Medulla oblongata (tissue), 1 donor: ENCODE data around the gene VIT.

Experiments used
- DNase-seq: peaks from one replicate; pipeline ENCODE4 v3.0.0-alpha.2; 2015; ENCODE audit errors: extremely low spot score

Gene VIT, protein sequence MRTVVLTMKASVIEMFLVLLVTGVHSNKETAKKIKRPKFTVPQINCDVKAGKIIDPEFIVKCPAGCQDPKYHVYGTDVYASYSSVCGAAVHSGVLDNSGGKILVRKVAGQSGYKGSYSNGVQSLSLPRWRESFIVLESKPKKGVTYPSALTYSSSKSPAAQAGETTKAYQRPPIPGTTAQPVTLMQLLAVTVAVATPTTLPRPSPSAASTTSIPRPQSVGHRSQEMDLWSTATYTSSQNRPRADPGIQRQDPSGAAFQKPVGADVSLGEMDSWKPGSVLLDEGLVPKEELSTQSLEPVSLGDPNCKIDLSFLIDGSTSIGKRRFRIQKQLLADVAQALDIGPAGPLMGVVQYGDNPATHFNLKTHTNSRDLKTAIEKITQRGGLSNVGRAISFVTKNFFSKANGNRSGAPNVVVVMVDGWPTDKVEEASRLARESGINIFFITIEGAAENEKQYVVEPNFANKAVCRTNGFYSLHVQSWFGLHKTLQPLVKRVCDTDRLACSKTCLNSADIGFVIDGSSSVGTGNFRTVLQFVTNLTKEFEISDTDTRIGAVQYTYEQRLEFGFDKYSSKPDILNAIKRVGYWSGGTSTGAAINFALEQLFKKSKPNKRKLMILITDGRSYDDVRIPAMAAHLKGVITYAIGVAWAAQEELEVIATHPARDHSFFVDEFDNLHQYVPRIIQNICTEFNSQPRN

DNA sequence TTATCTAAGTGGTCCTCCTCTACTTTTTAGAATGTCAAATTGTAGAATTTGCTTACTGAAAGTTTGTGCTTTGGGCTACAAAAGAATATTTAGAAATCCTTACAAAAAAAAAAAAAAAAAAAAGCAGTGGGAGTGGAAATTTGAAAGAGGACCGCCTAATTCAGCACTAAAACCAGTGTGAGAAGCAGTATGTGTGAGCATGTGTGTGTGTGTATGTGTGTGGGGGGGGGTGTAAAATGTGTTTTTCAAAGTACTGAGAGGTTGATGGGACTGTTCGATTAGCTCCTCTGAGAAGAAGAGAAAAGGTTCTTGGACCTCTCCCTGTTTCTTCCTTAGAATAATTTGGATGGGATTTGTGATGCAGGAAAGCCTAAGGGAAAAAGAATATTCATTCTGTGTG, at the start of gene VIT:
Gene VIT, plus strand, starts transcription at position 175 of the 400 bp plus-strand sequence. CDS start 19,664 bp downstream, outside the sequence.
- no peak for DNase-seq

DNA sequence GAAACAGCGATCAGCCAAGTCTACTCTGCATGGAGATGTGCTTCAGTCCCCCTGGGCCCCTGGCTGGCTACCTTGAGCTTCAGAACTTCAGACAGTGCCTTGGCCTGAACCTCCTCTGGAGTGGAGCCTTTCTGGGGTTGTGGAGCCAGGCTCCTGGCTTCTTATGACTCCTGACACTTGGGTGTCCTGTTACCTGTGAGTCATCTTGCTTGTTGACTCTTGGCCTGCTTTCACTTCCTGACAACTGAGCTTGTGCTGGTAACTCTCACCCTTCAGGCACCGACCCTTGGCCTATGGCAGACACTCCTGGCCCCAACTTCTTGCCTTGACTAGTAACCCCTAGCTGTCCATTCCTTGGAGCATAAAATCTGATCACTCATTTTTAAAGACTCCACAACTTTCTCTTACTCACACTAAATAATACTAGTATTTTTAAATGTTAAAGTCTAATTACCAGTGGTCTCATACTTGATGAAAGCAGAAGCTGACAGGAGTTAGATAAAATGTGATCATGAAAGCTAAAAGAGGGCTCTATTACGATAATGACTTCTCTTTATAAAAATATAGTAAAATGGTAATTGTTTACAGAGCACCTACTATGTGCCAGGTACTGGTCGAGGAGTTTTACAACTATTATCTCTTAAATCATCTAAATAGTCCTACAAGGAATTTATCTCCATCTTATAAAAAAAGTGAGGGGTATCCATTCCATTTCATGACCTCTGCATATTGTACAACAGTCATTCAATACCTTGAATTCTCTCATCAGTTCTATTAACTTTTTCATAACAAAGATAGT, 46.3 kb upstream of the VIT start:
- no peak for DNase-seq

DNA sequence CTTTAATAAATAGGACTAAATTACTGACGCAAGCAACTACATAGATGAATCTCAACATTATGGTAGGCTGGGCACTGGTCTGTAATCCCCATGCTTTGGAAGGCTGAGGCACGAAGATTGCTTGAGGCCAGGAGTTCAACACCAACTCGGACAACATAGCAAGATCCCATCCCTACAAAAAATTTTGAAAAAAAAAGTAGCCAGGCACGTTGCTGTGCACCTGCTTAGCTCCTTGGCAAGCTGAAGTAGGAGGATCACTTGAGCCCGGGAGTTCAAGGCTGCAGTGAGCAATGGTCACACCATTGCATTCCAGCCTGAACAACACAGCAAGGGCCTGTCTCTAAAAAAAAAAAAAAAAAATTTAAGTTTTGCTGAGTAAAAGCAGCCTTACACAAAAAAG, 43.4 kb upstream of the VIT start:
- DNase-seq = no peak

DNA sequence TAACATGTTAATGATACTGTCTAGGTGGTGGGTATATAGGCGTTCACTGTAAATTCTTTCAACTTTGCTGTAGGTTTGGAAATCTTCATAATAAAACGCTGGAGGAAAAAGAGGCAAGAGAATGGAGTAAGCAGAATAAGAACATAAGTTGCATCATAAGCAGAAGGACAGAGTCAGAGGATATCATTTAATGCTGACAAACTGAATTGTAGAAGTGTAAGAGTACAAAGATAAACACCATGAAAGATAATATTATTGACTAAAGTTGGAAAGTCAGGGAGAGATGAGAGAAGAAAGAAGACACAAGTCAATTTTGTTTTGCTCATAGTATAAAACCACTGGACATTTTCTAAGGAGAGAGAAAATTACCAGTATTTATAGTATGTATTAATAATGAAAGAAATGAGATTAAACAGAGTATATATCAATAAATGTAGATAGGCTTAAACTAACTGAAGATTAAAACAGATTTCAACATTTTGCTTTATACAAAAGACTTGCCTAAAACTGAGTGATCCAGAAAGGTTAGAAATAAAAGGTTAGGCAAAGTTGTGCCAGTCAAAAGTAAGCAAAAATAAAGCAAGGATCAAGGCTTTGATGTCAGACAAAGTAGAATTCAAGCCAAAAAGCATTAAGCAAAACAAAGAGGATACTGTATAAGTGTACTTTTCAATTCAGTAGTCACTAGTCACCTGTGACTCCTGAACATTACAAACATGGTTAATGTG, 42.4 kb upstream of the VIT start:
- DNase-seq = no peak

DNA sequence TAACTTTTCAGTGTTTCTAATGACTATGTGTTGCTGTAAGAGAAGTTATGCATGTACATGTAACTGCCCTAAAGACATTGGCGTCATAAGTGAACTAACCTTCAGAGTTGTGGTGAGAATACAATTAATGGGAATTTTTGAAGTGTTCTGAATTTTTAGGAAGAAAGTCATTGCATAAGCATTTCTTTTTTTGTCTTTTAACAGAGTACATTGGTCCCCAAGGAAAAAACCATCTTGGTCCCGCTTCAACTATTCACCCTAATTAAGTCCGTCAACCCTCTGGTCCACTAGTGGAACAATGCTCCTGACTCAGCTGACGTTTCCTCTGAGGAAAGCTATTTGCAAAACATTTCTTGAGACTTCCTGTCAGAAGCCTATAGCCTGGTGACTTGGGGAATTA, 41.1 kb upstream of the VIT start:
- DNase-seq = no peak

DNA sequence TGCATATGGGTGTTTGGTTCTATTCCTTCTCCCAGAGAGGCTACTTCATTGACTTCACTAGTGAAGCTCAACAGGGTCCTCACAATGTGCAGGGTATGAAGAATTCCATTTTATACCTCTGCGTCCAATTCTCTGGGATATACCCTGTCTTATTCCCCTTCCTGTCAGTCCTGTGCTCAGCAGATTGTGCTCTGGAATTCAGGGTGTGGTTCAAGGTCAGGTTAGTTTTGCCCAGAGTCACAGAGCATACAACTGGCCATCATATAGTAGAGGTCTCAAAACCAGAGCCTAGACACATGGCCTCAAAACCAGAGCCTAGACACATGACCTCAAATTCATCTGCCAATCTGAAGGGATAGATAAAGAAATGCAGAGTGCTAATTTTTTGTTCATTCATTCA, 38.8 kb upstream of the VIT start:
- no peak for DNase-seq

DNA sequence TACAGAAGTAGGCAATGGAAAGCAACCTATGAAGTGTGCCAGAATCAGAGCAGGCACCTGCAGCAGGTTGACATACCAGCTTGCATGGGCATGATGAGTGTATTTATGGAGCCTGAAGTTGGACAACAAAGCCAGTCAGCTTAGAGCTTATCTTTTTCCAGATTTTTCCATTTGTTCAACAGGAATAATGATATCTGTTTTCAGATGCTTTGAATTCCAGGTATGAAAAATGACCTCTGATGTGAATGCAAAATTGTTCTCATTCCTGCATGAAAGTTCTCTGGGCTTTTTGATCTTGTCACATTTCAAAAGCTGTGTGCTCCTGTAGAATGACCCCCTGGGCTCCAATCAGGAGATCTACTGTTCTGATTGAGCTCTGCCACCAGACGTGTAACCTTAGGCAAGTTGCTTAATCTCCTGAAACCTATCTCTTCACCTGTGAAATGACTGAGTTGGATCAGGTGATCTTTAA, 38.2 kb upstream of the VIT start:
- DNase-seq = no peak

DNA sequence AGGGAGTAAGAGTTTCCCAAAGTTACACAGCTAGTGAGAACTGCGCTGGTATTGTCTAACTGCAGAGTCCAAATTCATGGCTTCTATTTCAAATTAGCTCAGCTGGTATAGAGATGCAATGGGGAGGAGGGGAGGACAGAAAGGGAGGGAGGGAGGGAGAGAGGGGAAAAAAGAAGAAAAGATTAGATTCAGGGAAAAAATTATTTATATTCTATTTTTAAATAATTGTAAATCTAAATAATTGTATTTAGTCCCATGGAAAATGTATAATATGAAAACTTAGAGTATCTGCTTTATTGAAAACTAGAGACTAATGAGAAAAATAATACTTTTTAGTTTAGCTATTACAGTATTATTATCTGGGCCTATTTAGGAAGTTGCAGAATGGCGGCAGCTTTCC, 37.3 kb upstream of the VIT start:
- DNase-seq = no peak

DNA sequence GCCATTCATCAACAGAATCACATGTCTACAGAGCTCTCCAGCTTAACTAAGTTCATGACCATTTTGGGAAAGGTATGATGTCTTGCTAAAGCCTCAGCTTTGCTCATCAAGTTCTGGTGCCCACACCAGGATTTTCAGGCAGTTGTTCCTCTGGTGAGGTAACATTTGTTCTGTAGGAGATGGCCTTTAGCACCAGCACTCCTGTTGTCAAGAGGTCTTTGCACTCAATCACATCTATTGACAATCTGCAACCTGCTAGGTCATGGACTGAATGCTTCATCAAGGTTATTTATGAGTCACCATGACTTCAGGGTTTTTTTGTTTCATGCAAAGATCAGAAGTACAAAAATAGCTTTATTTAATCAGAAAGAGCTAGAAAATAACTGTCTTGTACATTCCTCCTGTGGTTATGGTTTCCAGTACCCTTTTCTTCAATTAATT, 36.6 kb upstream of the VIT start:
- no peak for DNase-seq

DNA sequence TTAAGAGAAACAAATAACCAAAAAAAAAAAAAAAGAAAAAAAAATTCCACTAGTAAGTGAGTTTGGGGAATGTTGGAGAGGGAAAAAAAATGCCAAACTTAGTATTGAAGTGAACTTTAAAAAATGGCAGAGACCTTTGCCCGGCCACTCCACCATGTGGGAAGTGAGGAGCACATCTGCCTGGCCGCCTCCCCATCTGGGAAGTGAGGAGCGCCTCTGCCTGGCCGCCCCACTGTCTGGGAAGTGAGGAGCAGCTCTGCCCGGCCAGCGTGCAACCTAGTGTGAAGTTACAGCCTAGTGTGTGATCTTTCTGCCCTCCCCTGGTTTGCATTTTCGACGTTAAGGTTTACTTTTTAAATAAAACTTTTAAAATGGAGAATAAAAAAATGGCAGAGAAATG, 33.9 kb upstream of the VIT start:
- DNase-seq = no peak

DNA sequence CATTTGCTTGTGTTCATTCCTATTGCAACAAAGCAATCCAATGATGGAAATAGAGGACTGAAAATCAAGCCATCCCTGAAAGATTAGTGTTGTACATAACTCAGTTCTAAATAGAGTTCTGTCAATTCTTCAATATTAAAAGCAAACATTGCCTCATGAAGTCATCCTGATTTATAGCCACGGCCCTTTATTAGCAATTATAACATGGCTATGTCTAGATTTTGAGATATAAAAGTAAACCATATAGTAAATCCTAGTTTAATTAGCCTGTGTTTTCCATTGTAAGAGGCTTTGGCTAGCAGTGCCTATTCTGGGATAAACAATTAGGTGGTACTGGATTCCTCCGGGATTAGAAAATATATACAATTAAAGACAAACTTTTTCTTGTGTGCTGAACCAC, 33.2 kb upstream of the VIT start:
- no peak for DNase-seq

DNA sequence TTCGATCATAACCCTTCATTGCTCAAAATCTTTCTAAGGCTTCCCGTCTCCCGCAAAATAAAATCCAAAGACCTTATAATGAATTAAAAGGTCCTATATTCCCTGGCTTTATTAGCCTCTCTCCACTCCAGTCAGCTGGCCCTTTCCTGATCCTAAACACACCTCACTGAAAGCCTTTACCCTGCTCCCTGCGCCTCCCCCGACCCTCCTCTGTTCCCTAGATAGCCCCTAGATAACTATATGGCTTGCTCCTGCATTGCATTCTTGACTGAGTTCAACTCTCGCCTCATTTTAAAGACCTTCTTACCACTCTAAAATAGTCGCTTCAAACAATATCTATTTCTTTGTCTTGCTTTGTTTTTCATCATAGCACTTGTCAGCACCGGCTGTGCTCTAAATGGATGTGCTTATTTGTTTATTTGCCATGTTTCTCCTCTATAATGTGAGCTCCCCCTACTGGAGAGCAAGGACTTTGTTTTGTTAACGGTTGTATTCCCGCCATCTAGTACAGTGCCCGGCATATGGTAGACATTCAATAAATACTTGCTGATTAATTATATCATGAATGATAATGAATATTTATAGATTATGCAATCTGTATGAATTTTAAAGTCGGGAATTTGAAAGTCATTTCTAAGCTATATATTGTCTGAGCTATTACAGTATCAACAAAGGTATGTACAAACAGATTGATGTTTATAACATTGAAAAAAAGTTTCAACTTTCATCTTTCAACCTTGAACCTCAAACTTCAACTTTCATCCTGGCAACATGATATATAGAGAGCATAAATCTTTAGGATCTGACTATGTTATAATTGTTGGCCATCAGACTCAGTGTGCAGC, 32.4 kb upstream of the VIT start:
- DNase-seq = peak; percentile 88

DNA sequence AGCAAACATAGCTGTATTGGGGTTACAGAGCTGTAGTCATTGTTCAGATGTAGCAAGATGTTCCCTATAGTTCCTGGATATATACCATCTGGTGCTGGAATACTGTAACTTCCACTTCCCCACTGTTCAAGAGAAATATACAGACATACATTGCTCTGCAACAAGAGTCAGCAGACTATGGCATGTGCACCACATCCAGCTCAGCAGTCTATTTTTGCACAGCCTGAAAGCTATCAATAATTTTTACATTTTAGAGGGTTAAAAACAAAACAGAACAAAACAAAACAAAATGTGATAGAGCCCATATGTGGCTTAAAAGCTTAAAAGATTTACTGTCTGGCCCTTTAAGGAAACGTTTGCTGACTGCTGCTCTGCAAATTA, 31.8 kb upstream of the VIT start:
- DNase-seq = no peak

DNA sequence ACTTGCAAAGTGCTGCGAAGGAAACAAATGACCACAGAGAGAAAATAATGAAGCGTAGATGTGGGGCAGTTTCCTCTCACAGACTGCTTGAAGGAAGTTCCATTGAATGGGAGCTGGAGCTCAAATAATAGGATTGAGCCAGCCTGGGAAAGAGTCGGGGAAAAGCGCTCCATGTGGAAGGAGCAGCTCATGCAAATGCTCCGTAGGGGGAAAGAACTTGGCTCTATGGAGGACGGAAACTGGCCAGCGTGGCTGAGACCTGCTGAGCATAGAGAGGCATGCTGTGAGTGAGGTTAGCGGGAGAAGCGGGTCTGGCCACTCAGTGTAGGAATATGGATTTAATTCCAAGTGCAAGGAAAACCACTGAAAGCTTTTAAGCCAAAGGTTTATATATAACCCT, 28.6 kb upstream of the VIT start:
- peak; percentile 34 for DNase-seq

DNA sequence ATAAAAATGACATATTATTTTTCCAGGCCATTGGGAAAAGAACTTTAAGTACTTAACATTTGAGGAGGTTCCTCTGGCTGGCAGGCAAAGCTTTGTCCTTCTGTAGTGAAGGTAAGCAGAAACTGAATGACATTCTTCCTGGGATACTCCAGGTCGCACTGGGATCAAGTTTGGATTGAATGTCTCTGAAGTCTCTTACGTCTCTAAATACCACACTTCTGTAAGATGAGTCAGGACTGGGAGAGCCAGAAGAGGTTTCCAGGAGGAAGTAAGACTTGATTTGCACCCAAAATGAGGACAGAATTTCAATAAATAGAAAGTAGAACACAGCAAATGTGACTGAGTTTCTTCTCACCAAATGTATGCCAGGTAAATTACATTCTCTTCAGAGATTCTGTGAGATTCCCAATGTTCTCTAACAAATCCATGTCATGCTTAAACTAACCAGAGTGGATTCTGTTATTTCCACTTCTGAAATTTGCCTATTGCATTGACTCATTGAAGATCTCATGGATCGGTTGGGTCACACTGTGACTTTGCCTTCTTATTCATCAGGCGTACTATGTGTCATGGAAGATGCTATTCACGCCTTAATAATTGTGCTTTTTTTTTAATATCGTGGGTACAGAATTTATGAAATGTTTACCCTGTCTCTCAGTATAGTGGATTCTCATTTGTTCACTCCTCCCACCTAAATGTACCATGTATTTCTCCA, 25.5 kb upstream of the VIT start:
- no peak for DNase-seq

DNA sequence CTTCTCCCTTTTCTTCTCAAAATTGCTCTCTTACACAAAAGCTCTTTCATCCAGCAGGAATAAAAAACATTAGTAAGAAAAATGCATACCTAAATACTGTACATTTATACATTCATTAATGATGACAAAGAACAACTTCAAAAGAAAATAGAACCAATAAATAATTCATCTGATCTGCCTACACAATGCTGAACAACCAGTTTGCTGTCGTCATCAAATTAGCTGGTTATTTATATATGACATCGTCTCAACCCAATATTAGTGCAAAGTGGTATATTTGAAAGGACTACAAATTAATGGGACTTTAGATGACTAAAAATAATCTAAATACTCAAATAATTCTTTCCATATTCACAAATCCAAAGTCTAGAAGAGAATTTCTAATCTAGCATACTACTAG, 24.8 kb upstream of the VIT start:
- no peak for DNase-seq

DNA sequence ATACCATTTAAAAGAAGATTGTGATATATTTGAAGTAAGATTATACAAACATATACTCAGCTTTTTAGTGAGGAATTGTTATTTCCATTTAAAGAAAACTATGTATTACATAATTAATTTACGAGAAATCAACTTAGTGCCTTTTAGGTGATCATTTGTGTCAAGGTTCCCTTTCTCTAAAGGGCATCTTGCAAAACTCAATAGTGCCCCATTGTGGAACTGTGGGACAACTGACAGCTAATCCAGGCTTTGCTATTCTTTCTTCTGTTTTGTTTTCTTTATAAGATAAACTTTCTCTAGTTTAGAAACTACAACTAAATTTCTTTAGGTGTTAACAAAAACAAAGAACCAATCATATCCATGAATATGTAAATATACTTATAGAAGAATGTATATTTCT, 24.3 kb upstream of the VIT start:
- peak; percentile 42 for DNase-seq

DNA sequence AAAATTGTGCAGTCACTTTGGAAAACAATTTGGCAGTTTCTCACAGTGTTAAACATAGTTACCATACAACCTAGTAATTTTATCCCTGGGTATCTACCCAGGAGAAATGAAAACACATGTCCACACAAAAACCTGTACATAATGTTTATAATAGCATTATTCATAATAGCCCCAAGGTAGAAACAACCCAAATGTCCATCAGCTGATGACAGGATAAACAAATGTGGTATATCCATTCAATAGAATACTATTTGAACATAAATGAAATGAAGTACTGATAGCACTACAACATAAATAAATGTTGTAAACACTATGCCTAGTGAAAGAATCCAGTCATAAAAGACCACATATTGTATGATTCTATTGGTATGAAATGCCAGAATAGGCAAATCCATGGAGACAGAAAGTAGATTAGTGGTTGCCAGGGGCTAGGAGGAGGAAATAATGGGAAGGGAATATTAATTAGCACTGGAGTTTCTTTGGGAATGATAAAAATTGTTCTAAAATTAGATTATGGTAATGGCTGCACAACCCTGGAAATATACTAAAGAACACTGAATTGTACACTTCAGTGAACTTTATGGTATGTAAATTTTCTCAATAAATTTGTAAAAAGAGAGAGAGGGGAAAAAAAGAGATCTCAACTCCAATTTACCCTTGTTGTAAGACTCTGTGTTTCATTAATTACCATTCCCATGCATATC, 20.8 kb upstream of the VIT start:
- no peak for DNase-seq

DNA sequence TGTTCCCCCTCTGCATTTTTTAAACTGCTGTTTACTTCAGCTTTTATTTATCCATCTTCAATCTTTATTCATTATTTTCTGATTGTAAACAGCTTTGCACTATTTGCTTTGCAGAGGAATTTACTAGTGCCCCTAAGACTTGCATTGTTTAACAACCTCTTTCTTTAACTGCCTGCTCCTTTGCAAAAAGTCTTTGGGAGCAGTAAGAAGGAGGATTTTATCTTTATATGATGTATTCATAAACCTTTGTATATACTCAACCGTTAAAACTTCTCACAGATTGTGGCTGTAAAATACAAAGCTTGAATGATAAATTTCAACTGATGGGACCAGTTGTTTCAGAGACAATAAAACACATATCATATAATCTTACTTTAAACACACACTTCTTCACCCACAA, 20.1 kb upstream of the VIT start:
- DNase-seq = no peak

DNA sequence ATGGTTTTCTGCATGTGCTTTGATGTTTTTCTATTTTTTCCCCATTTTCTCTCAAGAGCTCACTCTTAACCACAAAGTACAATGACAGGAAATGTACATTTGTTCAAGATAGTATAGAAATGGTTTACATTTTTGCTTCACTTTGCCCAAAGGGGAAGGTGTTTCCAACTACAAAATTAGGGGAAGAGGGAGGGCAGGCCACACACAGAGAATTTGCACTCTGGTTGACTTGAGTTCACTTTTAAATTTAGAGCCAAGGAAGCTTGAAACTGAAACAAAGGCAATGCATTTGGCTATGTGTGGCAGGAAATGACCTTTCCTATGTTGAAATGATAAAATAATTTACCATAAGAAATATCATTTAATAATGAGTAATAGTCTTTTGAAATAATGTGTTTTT, 19.1 kb upstream of the VIT start:
- DNase-seq = no peak
